ENCODE measurements around the gene PLOD3.

The PLOD3 gene

GRCh38 chr7:101238226-101239182 is 21.1 kb upstream of the PLOD3 start:
- no peak for DNase-seq (ENCODE audit: low spot score)

- DNase-seq (ENCODE audit: low spot score) = no peak
Observed at GRCh38 chr7:101237206-101238067, 20.1 kb upstream of the PLOD3 start, which contains the start of gene CLDN15. Gene CLDN15, minus strand, starts transcription at chr7:101237802. Its CDS starts 221 bp downstream, at chr7:101237581.

DNA sequence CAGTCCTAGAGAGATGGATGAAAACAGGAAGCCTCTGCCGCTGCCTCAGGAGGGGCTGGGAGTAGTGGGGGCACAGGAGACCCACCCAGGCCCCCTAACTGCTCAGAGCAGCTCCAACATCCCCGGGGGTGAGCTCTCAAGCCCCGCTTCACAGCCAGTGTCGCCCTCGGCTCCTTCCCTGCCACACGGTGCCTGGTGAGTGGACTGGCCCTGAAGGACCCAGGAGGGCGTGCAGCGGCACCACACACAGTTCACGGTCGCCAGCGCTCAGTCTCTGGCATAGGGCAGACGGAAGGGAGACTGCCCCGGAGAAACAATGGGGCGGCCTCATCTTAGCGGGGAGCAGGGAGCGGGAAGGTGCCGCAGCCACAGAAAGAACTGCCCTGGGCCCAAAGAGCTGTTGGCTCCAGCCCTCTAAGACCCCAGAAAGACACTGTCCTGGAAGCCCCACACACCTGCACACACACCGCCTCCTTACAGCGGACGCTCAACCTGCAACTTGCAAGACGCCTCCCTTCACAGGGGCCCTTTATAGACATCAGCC is 19.0 kb upstream of the PLOD3 start:
- DNase-seq (ENCODE audit: low spot score) = no peak

DNA sequence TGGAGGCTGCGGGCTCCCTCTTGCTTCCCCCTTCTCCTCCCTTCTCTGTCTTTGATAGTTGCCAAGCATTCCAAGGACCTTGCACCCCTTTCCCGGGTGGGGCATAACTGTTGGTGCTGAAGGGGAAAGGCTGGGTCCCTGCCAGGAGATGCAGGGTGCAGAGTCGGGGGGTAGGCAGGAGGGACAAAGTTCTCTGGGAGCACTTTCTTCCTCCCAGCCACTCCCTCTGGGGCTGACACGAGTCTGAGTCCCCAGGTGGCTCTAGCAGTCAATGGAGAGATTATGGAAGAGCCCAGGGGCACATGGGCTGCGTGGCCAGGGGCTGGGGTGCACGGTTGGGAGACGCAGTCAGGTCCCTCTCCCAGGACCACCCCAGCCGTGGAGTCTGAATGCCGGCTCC is 18.1 kb upstream of the PLOD3 start:
- no peak for DNase-seq (ENCODE audit: low spot score)

GRCh38 chr7:101235050-101235449 is 17.7 kb upstream of the PLOD3 start:
- DNase-seq (ENCODE audit: low spot score) = no peak

DNA sequence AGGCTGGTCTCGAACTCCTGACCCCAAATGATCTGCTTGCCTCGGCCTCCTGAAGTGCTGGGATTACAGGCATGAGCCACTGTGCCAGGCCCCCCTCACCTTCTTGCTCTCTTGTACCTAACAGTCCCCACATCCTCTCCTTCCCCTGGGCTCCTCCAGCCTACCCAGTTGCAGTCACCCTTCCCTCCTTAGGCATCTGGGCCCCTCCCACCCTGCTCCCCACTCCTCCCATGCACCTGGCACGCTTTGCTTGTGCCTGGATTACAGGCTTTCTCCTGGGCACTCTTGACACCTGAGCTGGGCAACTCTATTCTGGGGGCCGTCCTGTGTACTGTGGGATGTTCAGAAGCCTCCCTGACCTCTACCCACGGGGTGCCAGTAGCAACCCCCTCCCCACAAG is 17.3 kb upstream of the PLOD3 start:
- no peak for DNase-seq (ENCODE audit: low spot score)

DNA sequence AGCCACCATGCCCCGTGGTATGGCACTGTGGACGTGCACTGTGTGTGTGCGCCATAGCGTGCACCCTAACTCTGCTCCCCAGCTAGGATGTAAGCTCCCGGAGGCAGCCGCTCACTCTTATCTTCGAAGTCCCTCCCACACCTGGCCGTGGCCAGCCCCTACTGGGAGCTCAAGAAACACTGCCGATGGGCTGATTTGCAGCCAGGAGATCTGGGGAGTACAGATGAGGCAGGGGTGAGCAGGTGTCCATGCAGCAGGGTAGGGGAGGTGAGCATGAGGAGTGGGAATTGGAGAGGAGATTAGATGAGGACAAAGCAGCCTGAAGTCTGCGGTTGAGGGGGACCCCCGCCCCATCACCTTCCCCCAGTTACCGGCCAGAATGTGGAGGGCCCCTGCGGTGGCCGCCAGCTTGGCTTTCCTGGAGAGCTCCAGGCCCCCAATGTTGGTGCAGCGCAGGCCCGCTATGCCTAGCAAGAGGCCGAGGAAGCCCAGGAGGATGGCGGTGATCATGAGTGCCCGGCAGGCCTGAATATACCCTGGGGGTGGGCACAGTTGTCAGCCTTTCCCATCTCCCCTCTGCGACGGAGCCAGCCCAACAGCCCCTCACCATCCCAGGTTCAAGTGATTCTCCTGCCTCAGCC is 16.6 kb upstream of the PLOD3 start:
- no peak for DNase-seq (ENCODE audit: low spot score)

GRCh38 chr7:101232141-101232850 is 14.9 kb upstream of the PLOD3 start:
- no peak for DNase-seq (ENCODE audit: low spot score)

DNA sequence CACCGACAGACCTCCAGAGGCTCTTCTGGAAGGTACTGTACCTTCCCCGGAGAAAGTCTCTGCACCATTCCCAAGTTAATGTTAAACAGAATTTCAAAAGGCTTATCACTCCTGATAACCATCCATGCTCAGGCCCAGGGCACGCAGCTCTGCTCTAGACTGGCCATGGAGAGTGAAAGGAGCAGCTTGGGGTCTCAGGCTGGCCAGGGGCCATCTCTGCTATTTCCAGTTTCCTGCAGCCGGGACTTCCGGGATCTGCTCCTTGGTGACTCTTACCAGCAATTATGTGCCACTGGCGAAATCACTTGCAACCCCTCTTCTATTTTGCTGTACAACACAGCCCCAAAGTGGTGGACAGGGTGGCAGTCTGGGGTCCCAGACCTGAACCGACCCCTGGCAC is 14.3 kb upstream of the PLOD3 start:
- DNase-seq (ENCODE audit: low spot score) = no peak

- no peak for DNase-seq (ENCODE audit: low spot score)
Observed at GRCh38 chr7:101226721-101227120, 9.3 kb upstream of the PLOD3 start.

DNA sequence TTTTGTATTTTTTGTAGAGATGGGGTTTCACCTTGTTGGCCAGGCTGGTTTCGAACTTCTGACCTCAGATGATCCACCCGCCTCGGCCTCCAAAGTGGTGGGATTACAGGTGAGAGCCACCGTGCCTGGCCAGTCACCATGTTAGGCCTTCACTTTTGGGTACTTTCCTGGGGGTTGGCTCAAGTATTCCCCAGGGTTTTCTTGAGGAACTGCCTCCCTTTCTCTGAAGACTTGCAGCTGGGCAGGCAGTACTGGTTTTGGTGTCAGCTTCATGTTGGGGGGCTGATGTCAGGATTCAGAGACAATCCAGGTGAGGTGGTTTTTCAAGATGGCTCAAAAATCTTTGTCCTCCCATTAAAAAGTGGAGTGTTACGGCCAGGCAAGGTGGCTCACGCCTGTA is 8.3 kb upstream of the PLOD3 start:
- DNase-seq (ENCODE audit: low spot score) = no peak

- DNase-seq (ENCODE audit: low spot score) = no peak
Observed at GRCh38 chr7:101223528-101223927, 6.1 kb upstream of the PLOD3 start.

- DNase-seq (ENCODE audit: low spot score) = no peak
Observed at GRCh38 chr7:101222275-101222830, 5.0 kb upstream of the PLOD3 start.

DNA sequence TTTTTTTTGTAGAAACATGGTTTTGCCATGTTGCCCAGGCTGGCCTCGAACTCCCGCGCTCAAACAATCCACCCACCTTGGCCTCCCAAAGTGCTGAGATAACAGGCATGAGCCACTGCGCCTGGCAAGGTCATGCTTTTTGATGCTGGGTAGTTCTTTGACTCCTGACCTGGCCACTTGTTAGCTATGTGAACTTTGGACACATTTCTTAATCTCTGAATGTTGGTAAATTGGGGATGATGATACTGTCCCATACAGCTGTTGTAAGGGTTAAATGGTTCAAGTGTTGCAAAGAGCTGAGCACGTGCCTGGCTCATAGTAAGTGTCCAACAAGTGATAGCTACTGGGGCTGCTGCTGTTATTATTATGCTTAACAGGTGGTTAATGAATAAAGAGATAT is 2.9 kb upstream of the PLOD3 start:
- DNase-seq (ENCODE audit: low spot score) = no peak

GRCh38 chr7:101218236-101219125 is 1.1 kb upstream of the PLOD3 start:
- DNase-seq (ENCODE audit: low spot score) = no peak

DNA sequence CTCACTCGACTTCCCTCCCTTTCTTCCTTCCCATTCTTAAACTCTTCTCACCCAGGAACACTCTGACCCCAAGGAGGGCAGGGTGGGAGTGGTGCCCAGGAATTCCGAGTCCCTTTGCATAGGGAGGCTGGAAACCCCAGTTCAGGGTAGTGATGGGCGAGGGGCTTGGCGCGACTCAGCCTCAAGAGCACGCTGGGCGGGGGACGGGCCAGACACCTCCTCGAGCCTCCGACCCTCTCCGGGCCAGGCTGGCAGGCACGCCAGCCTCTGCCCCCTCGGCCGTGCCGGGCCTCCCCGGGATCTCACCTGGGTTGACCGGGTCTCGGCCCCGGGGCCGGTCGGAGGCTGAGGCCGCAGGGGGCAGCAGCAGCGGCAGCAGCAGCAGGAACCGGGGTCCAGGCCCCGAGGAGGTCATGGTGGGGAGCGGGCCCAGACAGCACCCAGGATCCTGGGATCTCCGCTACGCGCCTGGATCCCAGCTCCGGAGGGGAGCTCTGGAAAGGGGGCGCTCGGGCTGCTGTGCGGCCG is 457 bp downstream of the PLOD3 start:
- no peak for DNase-seq (ENCODE audit: low spot score)

- DNase-seq (ENCODE audit: low spot score) = no peak
Observed at GRCh38 chr7:101216001-101216859, 1.2 kb downstream of the PLOD3 start.

- no peak for DNase-seq (ENCODE audit: low spot score)
Observed at GRCh38 chr7:101212014-101212413, 5.4 kb downstream of the PLOD3 start.

DNA sequence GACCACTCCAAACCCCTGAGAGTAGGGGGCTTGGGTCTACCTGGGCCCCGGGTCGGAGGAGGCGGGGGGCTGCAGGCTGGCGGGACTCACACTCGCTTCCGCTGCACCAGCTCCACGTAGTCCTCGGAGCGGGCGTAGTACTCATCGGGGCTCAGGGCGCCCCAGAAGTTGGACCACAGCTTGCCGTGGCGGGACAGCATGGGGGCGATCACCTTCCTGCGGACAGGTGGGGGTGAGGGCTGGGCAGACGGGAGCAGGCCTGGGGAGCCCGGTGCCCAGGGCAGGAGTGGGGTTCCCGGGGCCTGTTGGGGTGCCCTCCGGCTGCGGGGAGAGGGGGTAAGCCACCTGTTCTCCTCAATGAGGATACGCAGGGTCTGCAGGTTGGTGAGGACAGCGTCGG is 5.9 kb downstream of the PLOD3 start:
- no peak for DNase-seq (ENCODE audit: low spot score)
